Calu3 (cell line): ENCODE results near the gene NUBP1. TPM values are rescaled to one million over a fixed set of nuclear protein-coding genes. Genes with fewer than 3 reads are reported as not detected.
"Not testable (repeated sequence)": the region's sequence is repeated elsewhere in the genome, so short reads cannot be mapped to it uniquely, and the experiment has no call there.

Source experiments
- BruUV-seq: library from RNA; stranded (reverse); fragments of 400-500 nt; replicated peaks from 2 replicates; lab custom pipeline; 2021; lab: Mats Ljungman, UMichigan
- CTCF ChIA-PET: fragments of 300-600 bp; sonication (Branson Sonifier 250); formaldehyde crosslinking; loops from one replicate; lab custom pipeline; 2022; ENCODE audit warnings: antibody characterized with exemption; lab: Charles Lee
- DNase-seq: peaks from one replicate; pipeline ENCODE4 v3.0.0; 2022
- H3K27ac Mint-ChIP-seq: one replicate; pipeline ENCODE4 v1.8.0; 2022; ENCODE audit warnings: mixed read lengths; ENCODE audit not compliant: unreplicated experiment
- H3K27me3 Mint-ChIP-seq: one replicate; pipeline ENCODE4 v1.8.0; 2022; ENCODE audit warnings: mixed read lengths; ENCODE audit not compliant: unreplicated experiment
- H3K36me3 Mint-ChIP-seq: one replicate; pipeline ENCODE4 v1.8.0; 2022; ENCODE audit warnings: mild to moderate bottlenecking, moderate library complexity, mixed read lengths; ENCODE audit not compliant: insufficient read depth, unreplicated experiment
- H3K4me1 Mint-ChIP-seq: one replicate; pipeline ENCODE4 v1.8.0; 2022; ENCODE audit warnings: mild to moderate bottlenecking, low read depth, mixed read lengths; ENCODE audit not compliant: unreplicated experiment
- H3K4me3 Mint-ChIP-seq: one replicate; pipeline ENCODE4 v1.8.0; 2022; ENCODE audit warnings: mild to moderate bottlenecking, low read depth, moderate library complexity, mixed read lengths; ENCODE audit not compliant: unreplicated experiment
- H3K9me3 Mint-ChIP-seq: one replicate; pipeline ENCODE4 v1.8.0; 2022; ENCODE audit warnings: low read depth, mixed read lengths; ENCODE audit not compliant: unreplicated experiment
- CTCF ChIP-seq: fragments of 200-600 bp; IDR thresholded peaks from one replicate; pipeline ENCODE4 v1.8.0; 2022; ENCODE audit warnings: antibody characterized with exemption; ENCODE audit not compliant: unreplicated experiment
- intact Hi-C: fragments of 100-400 bp; cut with micrococcal nuclease; formaldehyde crosslinking; loops from one replicate; pipeline ENCODE4 v1.10.0; 2022; ENCODE audit not compliant: unreplicated experiment
- total RNA-seq: library from RNA; stranded (reverse); gene quantifications from 2 replicates; pipeline ENCODE4 v1.2.3, GENCODE V29; 2022

The NUBP1 gene
- total RNA-seq, 1 experiment from 2014 or later, result 35.9 TPM

- TF ChIP-seq CTCF, result no peak
- Mint-ChIP-seq H3K4me3 (no peak overlapping the region), H3K27me3 (no peaks in the 10 kb centered on the region), H3K9me3 (no peaks in the 10 kb centered on the region), H3K4me1 (peaks cover 18% of the 10 kb centered on the region), H3K27ac (no peak overlapping the region), H3K36me3 (no peaks in the 10 kb centered on the region)
- no peak for DNase-seq
- CTCF ChIA-PET, result no interaction called here
- intact Hi-C loops, result no loop called here
- BruUV-seq, result no TSS peak
Observed at GRCh38 chr16:10777356-10777755, 33.7 kb downstream of the NUBP1 start.

GRCh38 chr16:10779908-10780307 is 36.3 kb downstream of the NUBP1 start:
- DNase-seq, H3K27me3 Mint-ChIP-seq, H3K9me3 Mint-ChIP-seq, CTCF ChIA-PET, H3K27ac Mint-ChIP-seq, intact Hi-C loops, H3K4me3 Mint-ChIP-seq, BruUV-seq, H3K36me3 Mint-ChIP-seq: not testable (repeated sequence)
- peaks cover 12% of the 10 kb centered on the region for H3K4me1 Mint-ChIP-seq

- no peak overlapping the region for H3K27ac Mint-ChIP-seq
- no peaks in the 10 kb centered on the region for H3K9me3 Mint-ChIP-seq
- no peak overlapping the region for H3K4me3 Mint-ChIP-seq
- DNase-seq, result no peak
- intact Hi-C loops, result no loop called here
- H3K4me1 Mint-ChIP-seq, result peaks cover 12% of the 10 kb centered on the region
- BruUV-seq, result no TSS peak
- no peak for TF ChIP-seq CTCF
- no peaks in the 10 kb centered on the region for H3K36me3 Mint-ChIP-seq
- no peaks in the 10 kb centered on the region for H3K27me3 Mint-ChIP-seq
- CTCF ChIA-PET, result no interaction called here
Observed at GRCh38 chr16:10780628-10781027, 37.0 kb downstream of the NUBP1 start.

GRCh38 chr16:10782628-10783027 is 39.0 kb downstream of the NUBP1 start:
- CTCF ChIA-PET, result no interaction called here
- H3K27me3 Mint-ChIP-seq, result peaks cover 6% of the 10 kb centered on the region
- no TSS peak for BruUV-seq
- H3K4me3 Mint-ChIP-seq, result no peak overlapping the region
- no peak overlapping the region for H3K27ac Mint-ChIP-seq
- DNase-seq, result peak; percentile 27
- no peaks in the 10 kb centered on the region for H3K9me3 Mint-ChIP-seq
- H3K4me1 Mint-ChIP-seq, result peaks cover 12% of the 10 kb centered on the region
- TF ChIP-seq CTCF, result no peak
- H3K36me3 Mint-ChIP-seq, result no peaks in the 10 kb centered on the region
- intact Hi-C loops, result no loop called here

- TF ChIP-seq CTCF, result no peak
- H3K4me1 Mint-ChIP-seq, result peaks cover 7% of the 10 kb centered on the region
- no peak overlapping the region for H3K4me3 Mint-ChIP-seq
- BruUV-seq, result no TSS peak
- DNase-seq, result no peak
- H3K36me3 Mint-ChIP-seq, result no peaks in the 10 kb centered on the region
- CTCF ChIA-PET, result interaction anchor here (0.6 kb wide), 1 partner anchor 23 kb away, joined by 4 read pairs; no protein-coding TSS in a partner anchor
- H3K9me3 Mint-ChIP-seq, result peaks cover 3% of the 10 kb centered on the region
- peaks cover 15% of the 10 kb centered on the region for H3K27me3 Mint-ChIP-seq
- no peak overlapping the region for H3K27ac Mint-ChIP-seq
- intact Hi-C loops, result no loop called here
Observed at GRCh38 chr16:10787304-10787703, 43.7 kb downstream of the NUBP1 start.

- H3K27ac Mint-ChIP-seq, DNase-seq, H3K4me3 Mint-ChIP-seq, H3K9me3 Mint-ChIP-seq, H3K4me1 Mint-ChIP-seq, H3K36me3 Mint-ChIP-seq, intact Hi-C loops, BruUV-seq, CTCF ChIA-PET: not testable (repeated sequence)
- peaks cover 15% of the 10 kb centered on the region for H3K27me3 Mint-ChIP-seq
Observed at GRCh38 chr16:10788630-10789029, 45.0 kb downstream of the NUBP1 start.
